Esophagus squamous epithelium (tissue), 5 donors: ENCODE data around the gene ARL10. TPM values are rescaled to one million over a fixed set of nuclear protein-coding genes. Genes with fewer than 3 reads are reported as not detected.
A peak's percentile ranks its signal among the peaks of the same experiment; 100 is the strongest.

Experiments
- DNase-seq: peaks from one replicate; lab custom pipeline; 2025; lab: John Stamatoyannopoulos, UW
- H3K27ac ChIP-seq, 4 donors: fragments of 200-600 bp; sonication (generic); one replicate each; pipeline ENCODE4 v1.5.1; 2016 to 2019; ENCODE audit warnings: mild to moderate bottlenecking in 1 of 4
- H3K27me3 ChIP-seq, 4 donors: fragments of 200-600 bp; sonication (generic); 1 replicate in 3 of 4; 2 replicates in 1 of 4; pipeline versions ENCODE4 v1.5.1 to v1.6.0; 2017 to 2021; ENCODE audit warnings: antibody characterized with exemption in 1 of 4
- H3K36me3 ChIP-seq, 3 donors: fragments of 200-600 bp; sonication (generic); one replicate each; pipeline ENCODE4 v1.5.1; 2016 to 2019
- H3K4me1 ChIP-seq, 3 donors: fragments of 200-600 bp; sonication (generic); one replicate each; pipeline ENCODE4 v1.5.1; 2017 to 2019
- H3K4me3 ChIP-seq, 4 donors: fragments of 200-600 bp; sonication (generic); 1 replicate in 3 of 4; 2 replicates in 1 of 4; pipeline ENCODE4 v1.5.1; 2016 to 2019; ENCODE audit warnings: mild to moderate bottlenecking in 2 of 4, moderate library complexity in 1 of 4
- H3K9me3 ChIP-seq, 3 donors: fragments of 200-600 bp; sonication (generic); one replicate each; pipeline ENCODE4 v1.5.1; 2016 to 2019
- POLR2A ChIP-seq, 4 donors: fragments of 450-650 bp; IDR thresholded peaks; one replicate each; pipeline ENCODE4 v1.6.1; 2017; ENCODE audit warnings: antibody characterized with exemption in 4 of 4, mild to moderate bottlenecking in 4 of 4, moderate library complexity in 3 of 4
- WGBS, 2 donors: methylation state at CpG; one replicate each; pipeline ENCODE4 v1.1.5; 2018; 5-methylcytosine and 5-hydroxymethylcytosine counted together
- intact Hi-C: fragments of 100-400 bp; cut with DNase I; formaldehyde crosslinking; loops from one replicate; pipeline ENCODE4 v1.15.0; 2022
- total RNA-seq, 4 donors: library from RNA; depleted of rRNA; stranded (reverse); fragments of >200 nt; gene quantifications; one replicate each; pipeline ENCODE4 v1.1.0, GENCODE V29; 2016
- TF ChIP-seq, protein P1 (sequence below), 6 experiments: fragments of 450-650 bp in 4 of 6; fragments of 200-600 bp in 2 of 6; sonication (generic) in 2 of 6; IDR thresholded peaks; one replicate each; pipeline ENCODE4 v1.5.1; 2016 to 2019; ENCODE audit warnings: antibody characterized with exemption in 6 of 6, mild to moderate bottlenecking in 4 of 6, moderate library complexity in 4 of 6
- donor health status: DM: yes; HTN: yes; CAD: no.

Gene ARL10
- total RNA-seq, 4 donors from 2014 or later, result 2.4 to 10.1 (median 6.3) TPM

GRCh38 chr5:176379881-176380280, 14.6 kb downstream of the ARL10 start:
- Histone ChIP-seq H3K36me3 (peaks cover 12 to 45% (median 31%) of the 10 kb centered on the region in 3 donors), H3K9me3 (no peaks in the 10 kb centered on the region), H3K4me3 (no peak overlapping the region), H3K27ac (no peak overlapping the region), H3K4me1 (peaks cover 0 to 13% (median 0%) of the 10 kb centered on the region in 3 donors), H3K27me3 (no peaks in the 10 kb centered on the region)
- WGBS, 2 donors, result 60 to 78% methylated on average over 3 of the region's 3 CpGs
- intact Hi-C loops, result no loop called here
- no peak for DNase-seq
- TF ChIP-seq, protein P1, sequence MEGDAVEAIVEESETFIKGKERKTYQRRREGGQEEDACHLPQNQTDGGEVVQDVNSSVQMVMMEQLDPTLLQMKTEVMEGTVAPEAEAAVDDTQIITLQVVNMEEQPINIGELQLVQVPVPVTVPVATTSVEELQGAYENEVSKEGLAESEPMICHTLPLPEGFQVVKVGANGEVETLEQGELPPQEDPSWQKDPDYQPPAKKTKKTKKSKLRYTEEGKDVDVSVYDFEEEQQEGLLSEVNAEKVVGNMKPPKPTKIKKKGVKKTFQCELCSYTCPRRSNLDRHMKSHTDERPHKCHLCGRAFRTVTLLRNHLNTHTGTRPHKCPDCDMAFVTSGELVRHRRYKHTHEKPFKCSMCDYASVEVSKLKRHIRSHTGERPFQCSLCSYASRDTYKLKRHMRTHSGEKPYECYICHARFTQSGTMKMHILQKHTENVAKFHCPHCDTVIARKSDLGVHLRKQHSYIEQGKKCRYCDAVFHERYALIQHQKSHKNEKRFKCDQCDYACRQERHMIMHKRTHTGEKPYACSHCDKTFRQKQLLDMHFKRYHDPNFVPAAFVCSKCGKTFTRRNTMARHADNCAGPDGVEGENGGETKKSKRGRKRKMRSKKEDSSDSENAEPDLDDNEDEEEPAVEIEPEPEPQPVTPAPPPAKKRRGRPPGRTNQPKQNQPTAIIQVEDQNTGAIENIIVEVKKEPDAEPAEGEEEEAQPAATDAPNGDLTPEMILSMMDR (IDR thresholded peaks at IDR 0.05), result no peak
- TF ChIP-seq POLR2A (IDR thresholded peaks at IDR 0.05), result no peak

DNA sequence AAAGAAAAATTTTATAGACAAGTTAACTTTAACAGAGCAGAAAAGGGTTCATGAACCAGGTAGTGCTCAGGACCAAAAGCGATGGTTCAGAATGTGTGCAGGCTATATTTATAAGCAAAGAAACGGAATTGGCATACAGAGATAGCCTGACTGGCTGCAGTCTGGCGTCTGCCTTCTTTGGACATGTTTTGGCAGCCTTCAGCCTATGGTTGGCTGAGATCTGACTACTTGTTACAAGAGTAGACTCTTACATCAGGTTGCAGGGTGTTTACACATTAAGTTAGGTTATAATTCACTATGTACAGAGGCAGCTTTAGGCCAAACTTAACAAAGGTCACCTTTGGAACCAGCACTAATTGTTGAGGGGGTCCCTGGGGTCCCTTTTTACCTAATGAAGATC, 16.1 kb downstream of the ARL10 start:
- intact Hi-C loops, result no loop called here
- Histone ChIP-seq H3K27ac (peak overlapping the region in 3 of 4 donors; percentile 24 to 62 (median 53)), H3K27me3 (no peaks in the 10 kb centered on the region), H3K36me3 (peaks cover 12 to 60% (median 33%) of the 10 kb centered on the region in 3 donors), H3K4me3 (no peak overlapping the region), H3K9me3 (no peaks in the 10 kb centered on the region), H3K4me1 (peaks cover 0 to 25% (median under 1%) of the 10 kb centered on the region in 3 donors)
- 64 to 68% methylated on average over 3 of the region's 3 CpGs for WGBS, 2 donors
- TF ChIP-seq, protein P1 (IDR thresholded peaks at IDR 0.05), result no peak
- TF ChIP-seq POLR2A (IDR thresholded peaks at IDR 0.05), result no peak
- no peak for DNase-seq

DNA sequence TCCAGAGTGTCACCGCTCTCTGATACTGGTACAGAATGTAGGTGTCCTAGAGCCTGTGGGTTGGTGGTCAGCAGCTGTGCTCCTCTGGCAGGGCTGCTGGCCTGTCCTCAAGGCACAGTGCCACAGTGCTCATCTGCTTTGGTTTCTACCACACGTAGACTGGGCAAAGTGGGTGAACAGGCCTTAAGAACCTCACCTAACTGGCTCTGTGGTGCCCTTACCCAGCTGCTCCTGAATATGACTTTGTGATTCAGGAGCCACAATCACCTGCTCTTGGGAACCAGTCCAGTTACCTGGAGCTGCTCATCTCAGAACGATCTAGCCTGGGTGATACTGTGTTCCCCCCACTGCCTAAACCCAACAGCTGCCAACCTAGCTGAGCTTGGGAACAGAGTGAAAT, 16.7 kb downstream of the ARL10 start:
- peaks cover under 1 to 31% (median 6%) of the 10 kb centered on the region in 3 donors for H3K4me1 ChIP-seq
- TF ChIP-seq, protein P1 (IDR thresholded peaks at IDR 0.05), result no peak
- TF ChIP-seq POLR2A (IDR thresholded peaks at IDR 0.05), result no peak
- DNase-seq, result no peak
- 90 to 92% methylated on average over 2 of the region's 3 CpGs for WGBS, 2 donors
- intact Hi-C loops, result no loop called here
- peak overlapping the region; percentile 3 to 62 (median 38) for H3K27ac ChIP-seq
- H3K27me3 ChIP-seq, result no peaks in the 10 kb centered on the region
- H3K9me3 ChIP-seq, result no peaks in the 10 kb centered on the region
- peaks cover 12 to 64% (median 33%) of the 10 kb centered on the region in 3 donors for H3K36me3 ChIP-seq
- H3K4me3 ChIP-seq, result no peak overlapping the region

GRCh38 chr5:176382721-176383120, 17.4 kb downstream of the ARL10 start:
- DNase-seq, result no peak

GRCh38 chr5:176383248-176383905, 18.1 kb downstream of the ARL10 start:
- peaks cover 10 to 44% (median 14%) of the 10 kb centered on the region in 3 donors for H3K4me1 ChIP-seq
- no peak overlapping the region for H3K4me3 ChIP-seq
- no peak for TF ChIP-seq POLR2A (IDR thresholded peaks at IDR 0.05)
- TF ChIP-seq, protein P1 (IDR thresholded peaks at IDR 0.05), result no peak
- H3K36me3 ChIP-seq, result peaks cover 12 to 64% (median 33%) of the 10 kb centered on the region in 3 donors
- WGBS, 2 donors, result 90% methylated on average over 11 to 13 of the region's 15 CpGs
- no peaks in the 10 kb centered on the region for H3K9me3 ChIP-seq
- no peak for DNase-seq
- intact Hi-C loops, result no loop called here
- no peak overlapping the region for H3K27ac ChIP-seq
- no peaks in the 10 kb centered on the region for H3K27me3 ChIP-seq

More at GRCh38 chr5:176382721-176383120, 17.4 kb downstream of the ARL10 start:
- no peaks in the 10 kb centered on the region for H3K27me3 ChIP-seq
- intact Hi-C loops, result no loop called here
- H3K9me3 ChIP-seq, result no peaks in the 10 kb centered on the region
- WGBS, 2 donors, result 89 to 92% methylated on average over 1 to 2 of the region's 3 CpGs
- H3K4me3 ChIP-seq, result no peak overlapping the region
- peaks cover 12 to 64% (median 33%) of the 10 kb centered on the region in 3 donors for H3K36me3 ChIP-seq
- no peak for TF ChIP-seq POLR2A (IDR thresholded peaks at IDR 0.05)
- TF ChIP-seq, protein P1 (IDR thresholded peaks at IDR 0.05), result no peak
- no peak overlapping the region for H3K27ac ChIP-seq
- peaks cover 8 to 38% (median 13%) of the 10 kb centered on the region in 3 donors for H3K4me1 ChIP-seq
